Right cardiac atrium (tissue), 5 donors: Measurements from ENCODE around the gene FBXO38. TPM values are rescaled to one million over a fixed set of nuclear protein-coding genes. Genes with fewer than 3 reads are reported as not detected.

Source experiments
- polyA plus RNA-seq: library from polyadenylated mRNA; stranded (reverse); fragments of 200-250 nt; gene quantifications from one replicate; pipeline ENCODE4 v1.2.3, GENCODE V29; 2013
- total RNA-seq, 4 donors: library from RNA; stranded (reverse); fragmentation: NEBNext Ultra II Directional; extraction: Animal tissue kit (Norgen Biotek cat#: 25700); gene quantifications; one replicate each; pipeline ENCODE4 v1.2.1, GENCODE V29; 2021
- donor health status: healthy with polysubstance abuse.
- donor health status: DM: no; HTN: yes; CAD: no.
- donor health status: DM: no; HTN: no; CAD: no.
- donor health status: DM: no; HTN: yes; CAD: no; lungs with severe emphysema.
- donor health status: DM: yes; HTN: yes; CAD: no.

FBXO38 gene
- total and polyA plus RNA-seq, 5 donors, result 17.0 to 44.2 (median 42.5) TPM

Other genes starting within 250 kb of the FBXO38 start
- gene SPINK14, start 215.4 kb upstream of the FBXO38 start, total RNA-seq, result not detected
- not detected for gene SPINK14, start 215.4 kb upstream of the FBXO38 start, polyA plus RNA-seq
- gene SPINK6, start 180.9 kb upstream of the FBXO38 start, total RNA-seq, result not detected
- not detected for gene SPINK6, start 180.9 kb upstream of the FBXO38 start, polyA plus RNA-seq
- gene MARCOL, start 145.4 kb upstream of the FBXO38 start, total RNA-seq, result not detected
- not detected for gene MARCOL, start 145.4 kb upstream of the FBXO38 start, polyA plus RNA-seq
- not detected for gene SPINK13, start 115.2 kb upstream of the FBXO38 start, total RNA-seq
- gene SPINK13, start 115.2 kb upstream of the FBXO38 start, polyA plus RNA-seq, result 0.72 TPM
- gene SPINK7, start 71.5 kb upstream of the FBXO38 start, total RNA-seq, result not detected
- gene SPINK7, start 71.5 kb upstream of the FBXO38 start, polyA plus RNA-seq, result not detected
- 1 to 10 TPM in 1 of 4 donors, under 1 TPM in 2, not detected in 1; 0.69 to 1.2 (median 0.78) TPM for gene SPINK9, start 48.4 kb upstream of the FBXO38 start, total RNA-seq
- gene SPINK9, start 48.4 kb upstream of the FBXO38 start, polyA plus RNA-seq, result 0.61 TPM